Urothelium cell line (cell line): Measurements from ENCODE around the gene EPHB6.

Experiments
- DNase-seq: peaks from one replicate; pipeline ENCODE4 v3.0.0; 2011; ENCODE audit warnings: low spot score, mixed read lengths
- FAIRE-seq: peaks from 2 replicates; lab custom pipeline; 2011; peaks lifted over from hg19 to GRCh38; lab: Jason Lieb, UNC

The EPHB6 gene

DNA sequence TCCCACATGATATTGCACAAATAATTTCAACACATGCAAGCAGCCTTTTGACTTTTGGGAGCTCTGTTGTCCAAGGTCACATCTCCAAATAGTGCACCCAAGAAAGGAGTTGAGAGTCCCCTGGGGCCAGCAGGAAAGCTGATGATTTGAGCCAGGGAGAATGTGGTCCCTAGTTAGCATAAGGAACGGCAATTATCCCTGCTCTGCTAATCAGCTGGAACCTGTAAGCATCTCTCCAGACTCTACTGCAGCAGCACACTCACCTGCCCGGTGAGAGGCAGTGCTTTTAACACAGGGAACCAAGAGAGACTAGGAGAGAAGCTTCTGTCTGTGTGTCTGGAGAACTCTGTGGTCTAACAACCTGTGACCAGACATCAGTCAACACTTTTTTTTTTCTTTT, 61.6 kb downstream of the EPHB6 start:
- FAIRE-seq (no peak), DNase-seq (no peak)

DNA sequence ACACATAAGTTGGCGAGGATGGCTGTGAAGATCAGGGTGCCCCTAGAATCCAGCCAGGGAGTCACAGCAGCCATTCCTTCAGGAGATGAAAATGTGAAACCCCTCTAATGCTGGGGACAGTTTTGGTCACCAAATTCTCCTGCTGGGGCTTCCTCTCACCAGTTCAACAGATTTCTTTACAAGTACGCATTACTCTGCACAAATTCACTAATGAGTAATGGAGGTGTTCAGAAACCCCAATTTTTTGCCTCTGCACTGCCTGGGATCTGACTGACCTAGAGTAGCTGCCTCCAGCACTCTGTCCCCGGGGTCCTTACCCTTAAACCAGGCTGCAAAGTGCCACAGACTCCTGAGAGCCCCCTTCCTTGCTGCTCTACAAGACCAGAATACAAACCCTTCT, 62.6 kb downstream of the EPHB6 start:
- FAIRE-seq (no peak), DNase-seq (no peak)

DNA sequence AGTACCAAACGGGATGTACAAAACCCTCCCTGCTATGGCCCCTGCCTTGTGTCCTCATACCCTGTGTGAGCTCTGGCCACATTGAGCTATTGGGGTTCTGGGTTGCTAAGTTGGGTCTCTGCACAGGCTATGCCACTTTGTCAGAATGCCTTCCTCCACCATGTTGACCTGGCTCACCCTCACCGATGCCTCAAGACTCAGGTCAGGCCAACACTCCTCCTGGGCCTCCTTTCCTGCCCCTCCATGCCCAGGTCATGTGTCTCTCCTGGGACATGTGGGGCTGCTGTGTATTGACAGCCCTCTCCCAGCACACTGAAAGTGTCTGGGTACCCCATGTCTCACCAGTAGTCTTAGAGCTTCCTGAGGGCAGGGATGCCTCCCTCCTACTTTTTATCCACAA, 64.0 kb downstream of the EPHB6 start:
- no peak for FAIRE-seq
- no peak for DNase-seq

DNA sequence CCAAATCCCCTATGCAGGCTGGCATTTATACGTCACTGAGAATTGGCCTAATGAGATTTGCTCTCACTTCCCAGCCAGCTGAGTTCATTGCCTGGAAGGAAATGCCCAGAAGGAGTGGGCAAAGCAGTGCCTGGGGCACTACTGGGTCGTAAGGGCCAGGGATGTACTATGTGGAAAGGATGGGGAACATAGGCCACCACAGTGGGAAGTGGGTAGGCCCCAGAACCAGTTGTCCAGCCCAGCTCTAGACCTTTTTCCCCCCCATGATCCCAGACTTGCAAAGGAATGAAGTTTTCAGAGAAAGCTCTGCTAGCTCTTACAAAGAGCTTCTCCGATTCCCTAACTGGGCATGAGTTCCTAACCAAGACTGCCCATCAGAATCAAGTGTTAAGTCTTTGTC, 64.8 kb downstream of the EPHB6 start:
- DNase-seq (no peak), FAIRE-seq (no peak)
